Kasumi-1 (cell line): ENCODE results near the gene GPR37L1.
"Not testable (repeated sequence)": the region's sequence is repeated elsewhere in the genome, so short reads cannot be mapped to it uniquely, and the experiment has no call there.

Experiments used
- DNase-seq, 2 experiments: peaks; one replicate each; lab custom pipeline; 2025; lab: John Stamatoyannopoulos, UW

GPR37L1 gene

GRCh38 chr1:202170726-202171125 is 48.0 kb downstream of the GPR37L1 start:
- DNase-seq, result no peak

GRCh38 chr1:202171292-202172014 is 48.7 kb downstream of the GPR37L1 start:
- no peak for DNase-seq

GRCh38 chr1:202172015-202172355 is 49.3 kb downstream of the GPR37L1 start:
- DNase-seq, result peak in 1 of 2 experiments; percentile 31

GRCh38 chr1:202173993-202174392 is 51.3 kb downstream of the GPR37L1 start:
- no peak for DNase-seq

- DNase-seq, result no peak
Measured at GRCh38 chr1:202176949-202177927, 54.5 kb downstream of the GPR37L1 start.

- no peak for DNase-seq
Measured at GRCh38 chr1:202179828-202180750, 57.4 kb downstream of the GPR37L1 start.

- DNase-seq, result not testable (repeated sequence)
Measured at GRCh38 chr1:202180751-202181139, 58.0 kb downstream of the GPR37L1 start.

GRCh38 chr1:202181586-202181985 is 58.9 kb downstream of the GPR37L1 start:
- no peak for DNase-seq

- no peak for DNase-seq
Measured at GRCh38 chr1:202182040-202182877, 59.5 kb downstream of the GPR37L1 start.
